Kidney epithelial cell (primary cell): Measurements from ENCODE around the gene FBLN7. TPM values are rescaled to one million over a fixed set of nuclear protein-coding genes. Genes with fewer than 3 reads are reported as not detected.

Experiments
- DNase-seq: peaks from one replicate; pipeline ENCODE4 v3.0.0-alpha.2; 2010; ENCODE audit warnings: low read depth
- H3K27me3 ChIP-seq: 2 replicates; pipeline ENCODE4 v1.6.0; 2011; ENCODE audit warnings: low read length; ENCODE audit not compliant: control insufficient read depth, insufficient read depth
- H3K36me3 ChIP-seq: 2 replicates; pipeline ENCODE4 v1.5.1; 2011; ENCODE audit warnings: low read length; ENCODE audit not compliant: control insufficient read depth, insufficient read depth
- H3K4me3 ChIP-seq: 2 replicates; pipeline ENCODE4 v1.5.1; 2011; ENCODE audit warnings: low read depth, mild to moderate bottlenecking, control low read depth, low read length
- total RNA-seq: library from RNA; depleted of rRNA; stranded (reverse); fragments of >200 nt; gene quantifications from 2 replicates; pipeline ENCODE4 v1.2.3, GENCODE V29; 2015
- TF ChIP-seq, protein P1 (sequence below): IDR thresholded peaks from 2 replicates; pipeline ENCODE4 v1.5.1; 2011; ENCODE audit warnings: mild to moderate bottlenecking, moderate library complexity, low read length, control low read depth, inconsistent platforms; ENCODE audit not compliant: insufficient read depth, poor library complexity, severe bottlenecking

The FBLN7 gene
- total RNA-seq, 1 donor from 2014 or later = 1.0 TPM

GRCh38 chr2:112147382-112148168 is 9.4 kb downstream of the FBLN7 start:
- TF ChIP-seq, protein P1, sequence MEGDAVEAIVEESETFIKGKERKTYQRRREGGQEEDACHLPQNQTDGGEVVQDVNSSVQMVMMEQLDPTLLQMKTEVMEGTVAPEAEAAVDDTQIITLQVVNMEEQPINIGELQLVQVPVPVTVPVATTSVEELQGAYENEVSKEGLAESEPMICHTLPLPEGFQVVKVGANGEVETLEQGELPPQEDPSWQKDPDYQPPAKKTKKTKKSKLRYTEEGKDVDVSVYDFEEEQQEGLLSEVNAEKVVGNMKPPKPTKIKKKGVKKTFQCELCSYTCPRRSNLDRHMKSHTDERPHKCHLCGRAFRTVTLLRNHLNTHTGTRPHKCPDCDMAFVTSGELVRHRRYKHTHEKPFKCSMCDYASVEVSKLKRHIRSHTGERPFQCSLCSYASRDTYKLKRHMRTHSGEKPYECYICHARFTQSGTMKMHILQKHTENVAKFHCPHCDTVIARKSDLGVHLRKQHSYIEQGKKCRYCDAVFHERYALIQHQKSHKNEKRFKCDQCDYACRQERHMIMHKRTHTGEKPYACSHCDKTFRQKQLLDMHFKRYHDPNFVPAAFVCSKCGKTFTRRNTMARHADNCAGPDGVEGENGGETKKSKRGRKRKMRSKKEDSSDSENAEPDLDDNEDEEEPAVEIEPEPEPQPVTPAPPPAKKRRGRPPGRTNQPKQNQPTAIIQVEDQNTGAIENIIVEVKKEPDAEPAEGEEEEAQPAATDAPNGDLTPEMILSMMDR = no peak
- H3K4me3 ChIP-seq = no peak overlapping the region
- H3K36me3 ChIP-seq = no peaks in the 10 kb centered on the region
- no peak for DNase-seq
- no peaks in the 10 kb centered on the region for H3K27me3 ChIP-seq

GRCh38 chr2:112148477-112148876 is 10.3 kb downstream of the FBLN7 start:
- TF ChIP-seq, protein P1 = no peak
- Histone ChIP-seq H3K36me3 (no peaks in the 10 kb centered on the region), H3K4me3 (no peak overlapping the region), H3K27me3 (no peaks in the 10 kb centered on the region)
- DNase-seq = no peak

DNA sequence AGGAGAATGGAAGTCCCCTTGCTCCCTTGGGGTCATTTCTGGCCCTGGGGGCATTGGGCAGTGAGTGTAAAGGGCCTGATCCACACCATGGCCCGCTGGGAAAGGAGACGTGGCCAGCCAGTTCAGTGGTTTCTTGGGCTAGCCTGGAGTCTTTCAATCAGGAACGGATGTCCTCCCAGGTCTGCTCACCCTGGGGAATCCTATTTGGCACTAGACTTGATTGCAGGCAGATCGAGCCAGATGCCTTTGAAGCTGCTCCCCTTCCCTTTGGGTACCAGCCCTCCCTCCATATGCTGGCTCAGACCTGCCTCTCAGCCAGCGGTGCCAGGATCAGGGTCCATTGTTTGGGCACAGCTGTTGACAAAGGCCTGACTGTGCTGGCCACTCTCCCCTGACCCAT is 11.0 kb downstream of the FBLN7 start:
- no peak overlapping the region for H3K4me3 ChIP-seq
- TF ChIP-seq, protein P1 = no peak
- DNase-seq = no peak
- H3K27me3 ChIP-seq = no peaks in the 10 kb centered on the region
- H3K36me3 ChIP-seq = no peaks in the 10 kb centered on the region

DNA sequence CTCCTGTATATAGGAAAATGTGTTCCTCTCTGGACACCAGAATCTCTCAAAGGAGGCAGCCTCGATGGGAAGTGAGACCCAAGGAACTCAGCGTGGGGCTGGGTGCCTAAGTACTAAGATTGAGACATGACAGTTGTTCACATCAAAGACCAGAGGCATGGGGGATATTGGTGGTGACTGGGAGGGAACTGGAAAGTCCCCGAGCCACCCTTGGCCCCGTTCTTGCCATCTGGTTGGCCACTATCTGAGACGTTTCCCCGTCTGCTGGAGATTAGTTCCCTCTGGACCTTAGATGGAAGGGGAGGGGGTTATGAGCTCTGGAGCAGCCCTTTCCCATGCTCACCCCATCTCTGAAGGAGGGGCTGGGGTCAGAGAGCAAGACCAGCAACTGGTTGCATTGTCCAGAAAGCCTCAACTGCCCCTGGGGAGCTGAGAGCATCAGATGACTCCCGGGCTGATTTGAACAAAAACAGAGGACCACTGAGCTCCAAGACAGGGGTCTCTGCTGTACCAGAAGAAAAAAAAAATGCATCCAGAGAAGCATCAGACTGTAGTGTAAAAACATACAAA is 11.8 kb downstream of the FBLN7 start:
- Histone ChIP-seq H3K4me3 (no peak overlapping the region), H3K36me3 (no peaks in the 10 kb centered on the region), H3K27me3 (no peaks in the 10 kb centered on the region)
- no peak for DNase-seq
- TF ChIP-seq, protein P1 = no peak

DNA sequence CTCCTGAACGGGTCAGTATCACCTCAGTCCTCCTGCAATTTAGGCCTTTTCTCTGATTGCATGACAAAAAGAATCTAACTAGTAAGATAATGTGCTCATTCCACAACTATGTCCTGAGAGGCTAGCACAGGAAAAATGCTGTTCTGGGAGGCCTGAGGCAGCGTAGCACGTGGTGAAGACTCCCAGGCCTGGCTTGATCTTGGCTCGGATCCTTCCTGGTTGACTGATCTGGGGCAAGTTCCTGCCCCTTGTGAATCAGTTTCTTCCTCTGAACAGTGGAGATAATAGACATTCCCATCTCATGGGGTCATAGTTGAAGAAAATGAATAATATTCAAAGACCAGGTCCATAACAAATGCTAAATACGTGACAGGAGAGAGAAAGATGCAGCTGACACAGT is 12.3 kb downstream of the FBLN7 start:
- Histone ChIP-seq H3K4me3 (no peak overlapping the region), H3K27me3 (no peaks in the 10 kb centered on the region), H3K36me3 (no peaks in the 10 kb centered on the region)
- TF ChIP-seq, protein P1 = no peak
- DNase-seq = peak; percentile 79
